ENCODE measurements around the gene COIL.

GRCh38 chr17:56974055-56974454 is 13.2 kb upstream of the COIL start:
- TF ChIP-seq CTCF (conservative IDR thresholded peaks at IDR 0.05 in 1 of 2, IDR thresholded peaks at IDR 0.05 in 1 of 2; ENCODE audit: low read depth in 1 of 2, low read length in 2 of 2) (no peak), EZH2 (IDR thresholded peaks at IDR 0.05; ENCODE audit: low read length, missing control alignments) (no peak)
